HG02571 (cell line): Measurements from ENCODE around the gene ALDH1A3.
"Not testable (repeated sequence)": the region's sequence is repeated elsewhere in the genome, so short reads cannot be mapped to it uniquely, and the experiment has no call there.

ENCODE experiments used
- ATAC-seq: cut with Tn5 transposase; IDR thresholded peaks from one replicate; pipeline ENCODE4 v1.9.1; 2021; ENCODE audit warnings: mild to moderate bottlenecking, moderate library complexity; ENCODE audit not compliant: unreplicated experiment

Gene ALDH1A3

GRCh38 chr15:100879464-100880138 is at the start of gene ALDH1A3:
Gene ALDH1A3, plus strand, starts transcription at chr15:100879831. Its CDS starts 77 bp downstream, at chr15:100879908.
- ATAC-seq: no peak

- ATAC-seq: no peak
Measured at GRCh38 chr15:100831467-100831866, 48.2 kb upstream of the ALDH1A3 start.

- ATAC-seq: no peak
Measured at GRCh38 chr15:100832149-100832942, 47.3 kb upstream of the ALDH1A3 start.

DNA sequence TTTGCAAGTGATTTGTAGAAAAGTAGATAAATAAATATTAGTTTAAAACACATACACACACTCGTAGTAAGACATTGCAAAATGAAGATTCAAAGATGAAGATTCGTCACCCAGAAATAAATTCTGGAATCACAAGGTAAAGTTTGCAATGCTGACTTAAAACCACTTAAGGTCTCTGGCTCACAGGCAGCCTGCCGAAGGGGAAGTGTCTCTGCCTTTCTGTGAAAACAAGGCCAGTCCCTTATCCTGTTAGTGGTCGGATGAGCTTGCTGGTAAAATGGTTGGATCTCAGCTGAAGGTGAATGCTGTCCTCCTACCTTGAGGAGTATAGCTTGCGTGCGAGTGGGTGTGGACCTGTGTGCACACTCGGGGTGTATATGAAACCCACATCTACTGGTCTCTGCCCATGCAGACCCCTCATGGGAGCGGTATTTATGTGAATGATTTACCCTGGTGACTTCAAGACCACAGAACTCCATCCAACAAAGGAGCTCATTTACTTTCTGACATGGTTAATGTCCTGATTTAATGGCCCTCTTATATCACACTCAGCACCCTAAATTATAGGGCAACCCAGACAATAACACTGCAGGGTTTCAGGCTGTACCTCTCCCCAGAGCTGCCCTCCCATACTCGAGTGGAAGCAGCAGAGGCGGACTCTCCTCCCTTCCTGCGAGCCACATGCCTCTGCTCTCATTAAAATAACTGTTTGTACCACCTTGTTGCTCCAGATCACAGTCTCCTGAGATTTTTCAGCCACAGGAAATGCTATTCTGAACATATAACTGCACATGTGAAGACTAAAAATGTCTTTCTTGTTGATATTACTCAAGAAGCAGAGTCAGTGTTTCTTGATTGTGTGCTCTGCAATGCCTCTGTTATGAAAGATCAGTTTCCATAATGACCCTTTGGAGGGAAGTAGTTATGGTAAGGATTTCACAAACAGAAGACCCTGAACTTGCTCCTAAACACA is 45.9 kb upstream of the ALDH1A3 start:
- no peak for ATAC-seq

DNA sequence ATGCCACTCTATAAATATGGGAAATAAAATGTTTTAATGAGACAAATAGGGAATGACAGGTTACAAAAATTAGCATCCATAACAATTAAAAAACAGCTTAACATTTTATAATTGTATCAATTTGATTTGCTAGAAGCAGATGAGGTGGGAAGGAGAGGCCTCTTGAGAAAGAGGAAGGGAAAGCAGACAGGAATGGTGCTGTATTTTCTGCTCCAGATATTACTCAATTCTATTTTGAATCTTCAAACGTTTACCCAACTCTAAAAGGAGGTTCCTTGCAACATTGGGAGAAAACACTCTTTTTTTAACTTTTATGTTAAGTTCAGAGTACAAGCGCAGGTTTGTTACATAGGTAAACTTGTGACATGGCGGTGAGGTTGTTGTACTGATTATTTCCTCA is 44.9 kb upstream of the ALDH1A3 start:
- ATAC-seq: no peak

DNA sequence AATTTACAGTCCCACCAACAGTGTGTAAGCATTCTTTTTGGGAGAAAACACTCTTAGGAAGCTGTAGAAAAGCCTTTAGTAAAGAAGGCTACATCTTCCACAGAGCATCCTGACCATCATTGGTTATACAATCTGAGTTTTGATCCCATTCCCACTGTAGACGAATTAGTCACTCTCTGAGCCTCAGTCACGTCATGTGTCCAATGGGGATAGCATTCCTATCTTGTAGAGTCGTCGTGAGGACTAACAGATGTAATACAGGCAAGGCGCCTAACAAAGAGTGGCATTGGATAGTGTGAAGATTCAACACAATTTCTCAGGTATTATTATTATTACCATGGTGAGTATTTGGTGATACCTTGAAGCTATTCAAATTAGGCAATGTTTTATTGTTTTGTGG is 44.0 kb upstream of the ALDH1A3 start:
- ATAC-seq: no peak

GRCh38 chr15:100836501-100836900 is 43.1 kb upstream of the ALDH1A3 start:
- ATAC-seq: no peak

DNA sequence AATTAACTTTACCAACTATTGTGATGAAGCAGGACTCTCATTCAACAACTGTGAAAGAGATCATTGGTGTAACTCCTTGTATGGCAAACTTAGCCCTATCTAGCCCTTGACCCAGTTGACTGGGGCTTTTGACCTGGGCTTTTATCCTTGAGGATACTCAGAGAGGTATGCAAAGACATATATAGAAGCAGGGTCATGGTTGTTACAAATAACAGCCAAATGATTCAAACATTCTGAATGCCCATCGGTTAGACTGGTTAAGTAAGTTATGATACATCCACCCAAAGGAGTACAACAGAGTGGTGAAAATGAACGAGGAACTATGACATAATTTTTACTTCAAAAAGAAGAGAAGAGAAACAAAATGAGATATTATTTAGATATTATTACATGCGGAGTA is 38.2 kb upstream of the ALDH1A3 start:
- no peak for ATAC-seq

GRCh38 chr15:100842756-100843730 is 36.6 kb upstream of the ALDH1A3 start:
- no peak for ATAC-seq

- no peak for ATAC-seq
Measured at GRCh38 chr15:100844167-100844566, 35.5 kb upstream of the ALDH1A3 start.

GRCh38 chr15:100844778-100845177 is 34.9 kb upstream of the ALDH1A3 start:
- ATAC-seq: no peak

DNA sequence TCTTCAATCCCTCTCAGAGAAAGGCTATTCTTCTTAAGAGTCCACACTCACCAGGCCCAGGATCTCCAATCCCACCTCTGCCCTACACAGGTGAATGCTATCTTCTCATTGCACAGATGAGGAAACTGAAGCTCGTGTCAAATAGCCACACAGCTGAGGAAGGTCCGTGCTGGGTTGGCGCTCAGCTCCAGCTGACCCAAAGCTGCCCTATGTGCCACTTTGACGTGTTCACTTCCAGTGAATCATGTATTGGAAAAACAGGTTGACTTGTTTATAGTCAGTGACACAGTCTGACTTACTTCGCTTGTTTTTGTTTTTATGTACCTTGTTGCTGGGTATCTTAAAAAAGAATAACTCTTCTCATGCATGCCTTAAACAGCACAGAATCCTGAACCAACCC is 32.4 kb upstream of the ALDH1A3 start:
- ATAC-seq: no peak

GRCh38 chr15:100849021-100849854 is 30.4 kb upstream of the ALDH1A3 start:
- ATAC-seq: no peak

DNA sequence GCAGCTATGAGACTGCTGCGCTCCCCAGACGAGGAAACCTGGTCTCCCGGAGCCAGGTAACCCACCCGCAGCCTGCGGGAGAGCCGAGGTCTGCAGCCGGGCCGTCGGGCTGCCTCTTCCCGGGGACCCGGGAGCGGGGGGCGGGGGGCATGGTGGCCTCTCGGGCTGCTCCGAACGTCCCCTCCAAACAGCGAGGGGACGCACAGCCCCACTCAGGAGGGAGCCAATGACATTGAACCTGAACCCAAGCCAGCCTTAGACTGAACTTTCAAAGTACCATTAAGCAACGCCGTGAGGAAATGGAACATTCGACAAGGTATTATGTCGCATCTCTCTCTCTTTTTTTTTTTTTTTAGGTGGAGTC is 29.8 kb upstream of the ALDH1A3 start:
- no peak for ATAC-seq

DNA sequence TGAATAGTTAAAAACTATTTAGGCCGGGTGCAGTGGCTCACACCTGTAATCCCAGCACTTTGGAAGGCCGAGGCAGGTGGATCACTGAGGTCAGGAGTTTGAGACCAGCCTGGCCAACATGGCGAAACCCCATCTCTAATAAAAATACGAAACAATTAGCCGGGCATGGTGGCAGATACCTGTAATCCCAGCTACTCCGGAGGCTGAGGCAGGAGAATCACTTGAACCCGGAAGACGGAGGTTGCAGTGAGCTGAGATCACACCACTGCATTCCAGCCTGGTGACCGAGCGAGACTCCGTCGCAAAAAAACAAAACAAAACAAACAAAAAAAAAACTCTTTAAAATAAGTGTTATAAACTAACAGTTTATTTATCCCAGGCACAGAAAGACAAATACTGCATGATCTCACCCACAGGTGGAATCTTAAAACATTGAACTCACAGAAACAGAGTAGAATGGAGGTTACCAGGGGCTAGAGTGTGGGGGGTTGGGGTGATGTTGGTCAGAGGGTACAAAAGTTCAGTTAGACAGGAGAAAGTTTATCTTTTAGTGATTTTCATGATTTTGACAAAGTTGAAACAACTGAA is 28.1 kb upstream of the ALDH1A3 start:
- ATAC-seq: not testable (repeated sequence)

GRCh38 chr15:100852630-100853029 is 27.0 kb upstream of the ALDH1A3 start:
- no peak for ATAC-seq

DNA sequence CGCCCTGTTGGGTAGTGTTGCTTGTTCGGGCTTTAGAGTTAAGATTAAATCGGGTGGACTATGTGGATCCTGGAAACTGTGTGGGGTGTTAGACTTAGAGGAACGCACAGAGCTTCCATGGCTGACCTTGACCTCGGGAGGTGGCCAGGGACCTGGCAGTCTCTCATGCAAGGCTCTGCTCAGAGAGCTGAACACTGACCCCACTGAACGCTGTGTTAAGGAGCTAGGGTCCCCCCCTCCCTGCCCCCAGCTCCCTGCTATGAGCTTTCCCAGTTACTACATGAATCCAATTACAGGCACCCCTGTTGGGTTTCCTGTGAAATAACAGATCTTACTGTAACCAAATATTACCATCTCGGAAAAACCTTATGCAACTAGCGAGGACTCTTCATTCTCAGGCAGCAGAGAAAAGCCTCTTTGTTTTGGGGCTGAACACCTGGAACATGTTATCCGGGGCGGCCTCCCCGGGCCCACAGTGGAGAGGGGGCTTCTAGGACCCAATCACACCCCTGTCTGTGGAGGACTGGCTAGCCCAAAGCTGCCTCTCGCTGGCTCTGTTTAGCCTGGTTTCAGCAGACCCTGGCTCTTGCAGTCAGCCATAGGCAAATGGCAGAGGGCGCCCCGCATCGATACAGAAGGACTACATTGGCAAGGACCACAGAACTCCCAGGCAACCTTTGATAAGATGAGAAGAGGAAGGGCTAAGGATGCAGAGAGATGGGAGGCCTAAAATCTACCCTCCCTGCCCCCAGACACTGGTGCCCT is 25.8 kb upstream of the ALDH1A3 start:
- no peak for ATAC-seq

- ATAC-seq: no peak
Measured at GRCh38 chr15:100856867-100857266, 22.8 kb upstream of the ALDH1A3 start.
